Measurements from ENCODE around the gene CCT5. TPM values are rescaled to one million over a fixed set of nuclear protein-coding genes. Genes with fewer than 3 reads are reported as not detected.

Gene CCT5
- total RNA-seq, 4 donors from 2014 or later: 104 to 201 (median 163) TPM

DNA sequence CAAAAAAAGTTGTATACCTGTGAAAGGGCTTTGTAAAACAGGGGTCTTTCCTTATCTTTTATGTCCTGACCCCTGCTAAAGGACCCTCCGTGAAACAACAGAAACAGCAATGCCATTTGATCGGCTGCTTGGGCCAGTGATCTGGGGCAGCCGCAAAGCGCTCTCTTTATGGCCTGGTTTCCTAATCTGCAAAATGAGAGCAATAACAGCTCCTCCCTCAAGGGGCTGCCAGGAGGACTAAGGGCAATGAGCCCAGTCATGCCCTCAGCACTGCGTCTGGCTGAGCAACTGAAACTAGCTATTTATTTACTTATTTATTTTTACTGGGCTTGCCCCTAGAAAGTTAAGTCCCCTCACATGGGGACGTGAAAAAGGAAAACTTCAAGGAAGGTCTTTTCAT, 39.3 kb downstream of the CCT5 start:
- intact Hi-C loops (cut with DNase I): loop anchor here (10.0 kb wide), 2 partner anchors 135 to 335 kb away; no protein-coding TSS in a partner anchor
- Histone ChIP-seq H3K36me3 (no peaks in the 10 kb centered on the region), H3K27ac (peak overlapping the region; percentile 89 to 96 (median 92)), H3K27me3 (no peaks in the 10 kb centered on the region), H3K4me1 (peaks cover 21 to 23% of the 10 kb centered on the region in 2 donors), H3K4me3 (replicated peaks in 1 of 3) (no peak overlapping the region), H3K9me3 (no peaks in the 10 kb centered on the region)
- TF ChIP-seq, protein P1, sequence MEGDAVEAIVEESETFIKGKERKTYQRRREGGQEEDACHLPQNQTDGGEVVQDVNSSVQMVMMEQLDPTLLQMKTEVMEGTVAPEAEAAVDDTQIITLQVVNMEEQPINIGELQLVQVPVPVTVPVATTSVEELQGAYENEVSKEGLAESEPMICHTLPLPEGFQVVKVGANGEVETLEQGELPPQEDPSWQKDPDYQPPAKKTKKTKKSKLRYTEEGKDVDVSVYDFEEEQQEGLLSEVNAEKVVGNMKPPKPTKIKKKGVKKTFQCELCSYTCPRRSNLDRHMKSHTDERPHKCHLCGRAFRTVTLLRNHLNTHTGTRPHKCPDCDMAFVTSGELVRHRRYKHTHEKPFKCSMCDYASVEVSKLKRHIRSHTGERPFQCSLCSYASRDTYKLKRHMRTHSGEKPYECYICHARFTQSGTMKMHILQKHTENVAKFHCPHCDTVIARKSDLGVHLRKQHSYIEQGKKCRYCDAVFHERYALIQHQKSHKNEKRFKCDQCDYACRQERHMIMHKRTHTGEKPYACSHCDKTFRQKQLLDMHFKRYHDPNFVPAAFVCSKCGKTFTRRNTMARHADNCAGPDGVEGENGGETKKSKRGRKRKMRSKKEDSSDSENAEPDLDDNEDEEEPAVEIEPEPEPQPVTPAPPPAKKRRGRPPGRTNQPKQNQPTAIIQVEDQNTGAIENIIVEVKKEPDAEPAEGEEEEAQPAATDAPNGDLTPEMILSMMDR (IDR thresholded peaks at IDR 0.05): no peak
- WGBS, 2 donors: 68 to 70% methylated on average over 6 of the region's 6 CpGs
- peak; percentile 54 to 66 for DNase-seq

- DNase-seq: no peak
- H3K4me1 ChIP-seq: peaks cover 21 to 23% of the 10 kb centered on the region in 2 donors
- 92 to 98% methylated on average over 7 to 10 of the region's 10 CpGs for WGBS, 2 donors
- H3K9me3 ChIP-seq: no peaks in the 10 kb centered on the region
- intact Hi-C loops (cut with DNase I): loop anchor here (10.0 kb wide), 2 partner anchors 135 to 335 kb away; no protein-coding TSS in a partner anchor
- no peak overlapping the region for H3K4me3 ChIP-seq (replicated peaks in 1 of 3)
- no peaks in the 10 kb centered on the region for H3K36me3 ChIP-seq
- TF ChIP-seq, protein P1 (IDR thresholded peaks at IDR 0.05): no peak
- H3K27ac ChIP-seq: peak overlapping the region; percentile 89 to 96 (median 92)
- no peaks in the 10 kb centered on the region for H3K27me3 ChIP-seq
These were observed 39.9 kb downstream of the CCT5 start for GRCh38 chr5:10289991-10290390.

- intact Hi-C loops (cut with DNase I): no loop called here
- no peak for DNase-seq
- 91 to 96% methylated on average over 9 of the region's 9 CpGs for WGBS, 2 donors
- no peaks in the 10 kb centered on the region for H3K9me3 ChIP-seq
- peaks cover 21 to 23% of the 10 kb centered on the region in 2 donors for H3K4me1 ChIP-seq
- no peak overlapping the region for H3K4me3 ChIP-seq (replicated peaks in 1 of 3)
- TF ChIP-seq, protein P1 (IDR thresholded peaks at IDR 0.05): no peak
- TF ChIP-seq POLR2A (IDR thresholded peaks at IDR 0.05): no peak
- peak overlapping the region in 1 of 3 donors; percentile 92 for H3K27ac ChIP-seq
- no peaks in the 10 kb centered on the region for H3K27me3 ChIP-seq
- no peaks in the 10 kb centered on the region for H3K36me3 ChIP-seq
These were observed 40.4 kb downstream of the CCT5 start for GRCh38 chr5:10290438-10290837.

DNA sequence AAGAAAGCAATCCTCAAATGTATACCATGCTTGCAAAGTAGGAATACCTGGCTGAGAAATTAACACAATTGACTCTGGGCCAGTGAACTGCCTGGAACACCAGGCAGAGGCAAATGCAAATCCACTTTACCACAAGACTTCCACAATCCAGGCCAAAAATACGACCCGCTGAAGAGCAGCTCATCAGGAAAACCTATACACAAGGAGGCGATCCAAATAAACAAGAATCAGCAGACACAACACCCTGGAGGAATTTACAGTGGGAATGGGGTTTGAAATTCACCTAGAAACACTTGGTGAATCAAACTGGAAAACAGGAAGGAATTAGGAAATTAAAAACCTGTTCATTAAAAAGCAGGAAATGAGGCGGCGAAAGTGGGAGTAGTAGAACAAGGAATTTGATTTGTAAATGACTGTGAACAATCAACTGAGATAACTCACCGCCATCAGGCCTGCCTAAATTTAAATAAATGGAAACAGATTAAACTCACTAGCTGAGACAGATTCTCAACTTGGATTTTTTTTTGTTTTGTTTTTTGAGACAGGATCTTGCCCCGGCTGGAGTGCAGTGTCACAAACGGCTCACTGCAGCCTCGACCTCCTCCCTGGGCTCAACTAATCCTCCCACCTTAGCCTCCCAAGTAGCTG, 41.7 kb downstream of the CCT5 start:
- Histone ChIP-seq H3K4me1 (peaks cover 21 to 23% of the 10 kb centered on the region in 2 donors), H3K27ac (no peak overlapping the region), H3K36me3 (no peaks in the 10 kb centered on the region), H3K9me3 (no peaks in the 10 kb centered on the region), H3K4me3 (replicated peaks in 1 of 3) (no peak overlapping the region), H3K27me3 (no peaks in the 10 kb centered on the region)
- TF ChIP-seq, protein P1 (IDR thresholded peaks at IDR 0.05): no peak
- no peak for TF ChIP-seq POLR2A (IDR thresholded peaks at IDR 0.05)
- intact Hi-C loops (cut with DNase I): no loop called here
- DNase-seq: no peak
- 88 to 91% methylated on average over 9 of the region's 9 CpGs for WGBS, 2 donors

DNA sequence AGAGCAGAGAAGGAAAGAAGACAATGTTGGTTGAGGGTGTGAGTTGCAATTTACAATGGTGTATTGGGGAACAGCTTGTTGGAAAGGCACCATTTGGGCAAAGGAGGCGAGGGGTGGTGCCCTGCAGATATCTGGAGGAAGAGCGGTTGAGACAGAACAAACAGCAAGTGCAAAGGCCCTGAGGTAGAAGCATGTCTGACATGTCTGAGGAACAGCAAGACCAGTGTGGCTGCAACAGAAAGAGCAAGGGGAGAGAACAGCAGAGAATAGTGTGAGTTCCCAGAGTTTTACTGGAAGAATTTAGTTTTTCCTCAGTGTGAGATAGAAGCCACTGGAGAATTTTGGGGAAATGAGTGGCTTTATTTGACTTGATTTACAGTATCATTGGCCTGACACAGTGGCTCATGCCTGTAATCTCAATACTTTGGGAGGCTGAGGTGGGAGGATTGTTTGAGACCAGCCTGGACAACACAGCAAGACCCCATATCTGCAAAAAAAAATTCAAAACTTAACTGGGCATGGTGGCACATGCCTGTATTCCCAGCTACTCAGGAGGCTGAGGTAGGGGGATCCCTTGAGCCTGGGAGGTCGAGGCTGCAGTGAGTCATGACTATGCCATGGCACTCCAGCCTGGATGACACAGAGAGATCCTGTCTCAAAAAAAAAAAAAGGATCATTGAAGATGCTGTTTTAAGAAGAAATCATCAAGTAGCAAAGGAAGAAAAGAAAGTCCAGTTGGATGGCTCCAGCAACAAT, 44.0 kb downstream of the CCT5 start:
- H3K9me3 ChIP-seq: no peaks in the 10 kb centered on the region
- intact Hi-C loops (cut with DNase I): no loop called here
- H3K36me3 ChIP-seq: no peaks in the 10 kb centered on the region
- no peaks in the 10 kb centered on the region for H3K27me3 ChIP-seq
- no peak overlapping the region for H3K4me3 ChIP-seq (replicated peaks in 1 of 3)
- WGBS, 2 donors: 90 to 92% methylated on average over 3 of the region's 3 CpGs
- peaks cover 8 to 9% of the 10 kb centered on the region in 2 donors for H3K4me1 ChIP-seq
- TF ChIP-seq, protein P1 (IDR thresholded peaks at IDR 0.05): no peak
- no peak for TF ChIP-seq POLR2A (IDR thresholded peaks at IDR 0.05)
- no peak overlapping the region for H3K27ac ChIP-seq
- DNase-seq: no peak
